Activated T-cell treated with anti-CD3 and anti-CD28 coated beads for 4 hours (primary cell): ENCODE measurements around the gene ZCWPW1.
"Not testable (repeated sequence)": the region's sequence is repeated elsewhere in the genome, so short reads cannot be mapped to it uniquely, and the experiment has no call there.

Experiments used
- DNase-seq: peaks from one replicate; pipeline ENCODE4 v3.0.0-alpha.2; 2020

The ZCWPW1 gene

DNA sequence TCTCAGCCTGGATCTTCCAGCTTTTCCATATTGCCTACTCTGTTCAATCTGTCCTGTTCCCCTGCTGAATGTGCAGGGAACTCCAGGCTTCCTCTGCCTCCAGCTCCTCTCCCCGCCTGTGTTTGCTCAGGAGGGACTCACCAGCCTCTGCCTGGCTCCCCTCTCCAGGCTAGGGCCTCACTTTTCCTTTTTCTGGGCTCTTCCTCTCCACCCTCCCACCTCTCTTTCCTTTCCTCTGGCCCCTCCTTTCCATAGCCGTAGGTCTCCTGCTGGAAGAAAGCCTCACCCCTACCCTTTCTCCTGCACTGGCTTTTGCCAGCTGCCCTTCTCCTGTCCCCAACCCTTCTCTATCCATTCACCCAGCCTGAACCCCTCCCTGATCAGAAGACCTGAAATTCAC, 30.3 kb downstream of the ZCWPW1 start:
- no peak for DNase-seq

- DNase-seq, result no peak
Measured at GRCh38 chr7:100397315-100398081, 31.0 kb downstream of the ZCWPW1 start.

DNA sequence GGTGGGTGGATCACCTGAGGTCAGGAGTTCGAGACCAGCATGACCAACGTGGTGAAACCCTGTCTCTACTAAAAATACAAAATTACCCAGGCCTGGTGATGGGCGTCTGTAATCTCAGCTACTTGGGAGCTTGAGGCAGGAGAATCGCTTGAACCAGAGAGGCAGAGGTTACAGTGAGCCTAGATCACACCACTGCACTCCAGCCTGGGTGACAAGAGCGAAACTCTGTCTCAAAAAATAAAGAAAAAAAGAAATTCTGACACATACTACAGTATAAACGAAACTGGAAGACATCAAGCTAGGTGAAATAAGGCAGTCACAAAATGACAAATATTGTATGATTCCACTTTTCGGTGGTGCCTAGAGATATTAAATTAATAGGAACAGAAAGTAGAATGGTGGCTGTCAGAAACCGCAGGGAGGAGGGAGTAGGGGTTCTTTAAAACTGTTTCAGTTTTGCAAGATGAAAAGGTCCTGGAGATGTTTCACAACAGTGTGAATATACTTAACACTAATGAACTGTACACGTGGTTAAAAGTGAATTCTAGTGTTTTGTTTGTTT, 32.0 kb downstream of the ZCWPW1 start:
- no peak for DNase-seq

- no peak for DNase-seq
Measured at GRCh38 chr7:100394077-100394476, 34.4 kb downstream of the ZCWPW1 start.

- DNase-seq, result no peak
Measured at GRCh38 chr7:100393233-100393905, 35.1 kb downstream of the ZCWPW1 start.

GRCh38 chr7:100390286-100391009, 38.1 kb downstream of the ZCWPW1 start:
- no peak for DNase-seq

DNA sequence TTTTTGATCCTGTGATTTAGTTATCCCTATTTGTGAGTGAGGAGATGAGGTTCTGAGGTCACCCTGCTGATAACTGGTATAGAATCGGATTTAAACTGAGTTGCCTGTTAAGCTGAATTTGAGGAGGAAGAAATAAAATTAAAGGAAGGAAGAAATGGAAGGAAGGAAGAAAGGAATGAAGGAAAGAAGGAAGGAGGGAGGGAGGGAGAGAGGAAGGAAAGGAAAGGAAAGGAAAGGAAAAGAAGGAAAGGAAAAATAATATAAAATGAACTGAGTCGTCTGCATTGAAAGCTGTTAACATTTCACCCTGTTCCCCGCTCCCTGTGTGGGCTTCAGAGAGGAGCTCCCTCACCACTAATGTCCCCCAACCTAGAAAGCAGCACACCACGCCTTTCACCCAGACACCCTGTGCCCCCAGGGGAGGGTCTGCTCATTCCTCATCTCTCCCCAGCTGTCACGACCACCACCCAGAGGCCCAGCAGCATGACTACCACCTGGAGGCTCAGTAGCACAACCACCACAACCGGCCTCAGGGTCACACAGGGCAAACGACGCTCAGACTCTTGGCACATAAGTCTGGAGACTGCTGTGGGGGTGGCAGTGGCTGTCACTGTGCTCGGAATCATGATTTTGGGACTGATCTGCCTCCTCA, 38.9 kb downstream of the ZCWPW1 start:
- no peak for DNase-seq

DNA sequence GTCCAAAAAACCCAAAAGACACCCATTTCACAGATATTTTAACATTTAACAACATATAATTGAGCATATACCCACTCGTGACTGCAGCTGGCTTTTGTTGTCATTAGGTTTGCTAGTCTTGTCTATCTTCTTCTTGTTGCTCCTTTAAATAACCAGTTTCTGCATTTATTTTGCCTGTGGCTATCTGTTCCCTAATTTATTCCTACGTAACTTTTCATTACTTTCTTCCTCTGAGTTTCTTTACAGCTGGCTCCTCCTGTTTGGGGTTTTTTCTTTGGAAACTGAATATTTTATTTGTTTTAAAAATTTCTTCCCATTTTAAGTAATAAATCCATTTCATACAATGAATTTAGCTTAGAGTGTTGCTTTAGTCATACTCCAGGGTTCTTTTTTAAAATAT, 40.8 kb downstream of the ZCWPW1 start:
- DNase-seq, result no peak

GRCh38 chr7:100386940-100387339, 41.6 kb downstream of the ZCWPW1 start:
- no peak for DNase-seq

DNA sequence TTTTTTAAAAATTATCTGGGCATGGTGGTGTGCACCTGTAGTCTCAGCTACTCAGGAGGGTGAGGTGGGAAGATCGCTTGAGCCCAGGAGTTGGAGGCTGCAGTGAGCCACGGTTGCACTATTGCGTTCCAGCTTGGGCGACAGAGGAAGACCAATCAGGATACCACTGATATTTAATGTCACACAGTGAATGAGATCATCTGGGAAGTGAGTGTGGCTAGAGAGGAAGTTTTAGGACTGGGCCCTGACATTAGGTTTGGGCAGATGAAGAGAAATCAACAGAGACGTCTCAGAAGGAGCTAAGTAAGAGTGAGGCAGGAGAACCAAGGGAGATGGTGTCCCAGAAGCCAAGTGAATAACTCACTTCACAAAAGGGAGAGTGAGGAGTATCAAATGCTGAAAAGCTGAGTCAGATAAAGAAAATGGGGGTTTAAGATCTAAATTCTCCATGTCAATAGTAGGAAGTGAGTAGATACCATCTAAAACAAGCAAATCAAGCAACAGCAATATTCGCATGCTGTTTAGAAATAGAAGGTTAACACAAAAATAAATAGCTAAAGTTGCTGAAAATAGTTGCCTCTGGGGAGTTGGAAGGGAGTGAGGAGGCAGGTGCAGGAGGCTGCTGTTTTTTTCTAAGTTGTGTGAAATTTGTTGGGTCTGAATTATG, 43.7 kb downstream of the ZCWPW1 start:
- no peak for DNase-seq

- DNase-seq, result not testable (repeated sequence)
Measured at GRCh38 chr7:100382234-100382853, 46.2 kb downstream of the ZCWPW1 start.

DNA sequence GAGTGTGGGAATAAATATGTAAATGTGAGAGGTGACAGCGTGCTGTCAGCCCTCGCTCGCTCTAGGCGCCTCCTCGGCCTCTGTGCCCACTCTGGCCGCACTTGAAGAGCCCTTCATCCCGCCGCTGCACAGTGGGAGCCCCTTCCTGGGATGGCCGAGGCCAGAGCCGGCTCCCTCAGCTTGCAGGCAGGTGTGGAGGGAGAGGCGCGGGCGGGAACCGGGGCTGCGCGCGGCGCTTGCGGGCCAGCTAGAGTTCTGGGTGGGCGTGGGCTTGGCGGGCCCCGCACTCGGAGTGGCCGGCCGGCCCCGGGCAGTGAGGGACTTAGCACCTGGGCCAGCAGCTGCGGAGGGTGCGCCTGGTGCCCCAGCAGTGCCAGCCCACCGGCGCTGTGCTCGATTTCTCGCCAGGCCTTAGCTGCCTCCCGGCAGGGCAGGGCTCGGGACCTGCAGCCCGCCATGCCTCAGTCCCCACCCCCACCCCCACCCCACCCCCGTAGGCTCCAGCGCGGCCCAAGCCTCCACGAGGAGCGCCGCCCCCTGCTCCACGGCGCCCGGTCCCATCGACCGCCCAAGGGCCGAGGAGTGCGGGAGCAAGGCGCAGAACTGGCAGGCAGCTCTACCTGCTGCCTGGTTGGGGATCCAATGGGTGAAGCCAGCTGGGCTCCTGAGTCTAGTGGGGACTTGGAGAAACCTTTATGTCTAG, 46.8 kb downstream of the ZCWPW1 start:
- not testable (repeated sequence) for DNase-seq

- no peak for DNase-seq
Measured at GRCh38 chr7:100380196-100380595, 48.3 kb downstream of the ZCWPW1 start.

DNA sequence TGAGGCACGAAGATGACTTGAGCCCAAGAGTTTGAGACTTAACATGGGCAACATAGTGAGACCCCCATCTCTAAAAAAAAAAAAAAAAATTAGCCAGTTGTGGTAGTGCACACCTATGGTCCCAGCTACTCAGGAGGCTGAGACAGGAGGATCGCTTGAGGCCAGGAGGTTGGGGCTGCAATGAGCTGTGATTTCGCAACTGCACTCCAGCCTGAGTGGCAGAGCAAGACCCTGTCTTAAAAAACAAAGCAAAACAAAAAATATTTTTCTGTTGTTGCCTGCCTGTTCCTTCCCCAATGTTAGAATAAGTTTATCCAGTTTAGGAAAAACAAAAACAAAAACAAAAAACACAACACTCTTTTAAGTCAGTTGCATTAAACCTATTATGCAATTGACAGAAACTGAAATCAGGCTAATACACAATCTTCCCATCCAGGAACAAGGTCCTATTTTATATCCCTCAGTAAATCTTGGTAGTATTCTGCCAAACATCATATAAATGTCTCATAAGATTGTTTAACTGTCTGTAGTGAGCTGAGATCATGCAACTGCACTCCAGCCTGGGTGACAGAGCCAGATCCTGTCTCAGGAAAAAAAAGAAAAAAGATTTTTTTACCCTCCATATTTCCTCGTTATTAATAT, 50.3 kb downstream of the ZCWPW1 start:
- DNase-seq, result no peak

- DNase-seq, result no peak
Measured at GRCh38 chr7:100376066-100376465, 52.4 kb downstream of the ZCWPW1 start.

DNA sequence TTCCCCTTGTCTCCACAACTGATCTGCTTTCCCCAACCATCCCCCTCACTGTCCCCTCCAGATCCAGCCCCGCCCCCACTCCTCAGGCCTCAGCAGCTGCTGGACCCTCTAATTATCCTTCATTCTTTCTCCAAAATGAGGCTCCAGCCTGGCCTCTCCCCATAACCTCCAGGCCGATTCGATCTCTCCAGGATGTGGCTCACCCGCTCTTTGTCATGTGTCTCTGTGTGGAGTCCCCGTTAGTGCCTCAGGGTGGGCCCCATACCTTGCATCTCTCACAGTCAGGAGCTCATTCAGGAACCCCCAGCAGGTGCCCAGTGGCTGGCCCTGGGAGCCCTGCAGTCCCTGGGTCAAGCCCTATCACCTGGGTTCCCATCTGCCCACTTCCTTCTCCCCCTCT, 53.9 kb downstream of the ZCWPW1 start:
- no peak for DNase-seq

DNA sequence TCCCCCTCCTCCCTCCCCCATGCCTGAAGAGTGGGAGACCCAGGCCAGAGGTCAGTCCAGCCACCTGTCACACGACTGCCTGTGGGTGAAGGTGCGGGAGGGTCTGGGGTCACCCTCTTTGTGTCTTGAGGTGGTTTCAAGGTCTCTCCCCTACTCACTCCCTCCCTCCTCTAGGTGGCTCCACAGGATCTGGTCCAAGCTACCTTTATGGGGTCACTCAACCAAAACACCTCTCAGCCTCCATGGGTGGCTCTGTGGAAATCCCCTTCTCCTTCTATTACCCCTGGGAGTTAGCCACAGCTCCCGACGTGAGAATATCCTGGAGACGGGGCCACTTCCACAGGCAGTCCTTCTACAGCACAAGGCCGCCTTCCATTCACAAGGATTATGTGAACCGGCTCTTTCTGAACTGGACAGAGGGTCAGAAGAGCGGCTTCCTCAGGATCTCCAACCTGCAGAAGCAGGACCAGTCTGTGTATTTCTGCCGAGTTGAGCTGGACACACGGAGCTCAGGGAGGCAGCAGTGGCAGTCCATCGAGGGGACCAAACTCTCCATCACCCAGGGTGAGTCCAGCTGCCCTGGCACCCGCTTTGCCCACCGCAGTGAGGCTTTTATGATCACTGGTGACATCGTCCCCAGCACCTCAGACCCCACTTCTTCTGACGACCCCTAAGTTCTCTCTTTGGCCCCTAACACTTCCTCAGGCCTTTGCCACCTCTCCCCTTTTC, 54.5 kb downstream of the ZCWPW1 start:
- not testable (repeated sequence) for DNase-seq

DNA sequence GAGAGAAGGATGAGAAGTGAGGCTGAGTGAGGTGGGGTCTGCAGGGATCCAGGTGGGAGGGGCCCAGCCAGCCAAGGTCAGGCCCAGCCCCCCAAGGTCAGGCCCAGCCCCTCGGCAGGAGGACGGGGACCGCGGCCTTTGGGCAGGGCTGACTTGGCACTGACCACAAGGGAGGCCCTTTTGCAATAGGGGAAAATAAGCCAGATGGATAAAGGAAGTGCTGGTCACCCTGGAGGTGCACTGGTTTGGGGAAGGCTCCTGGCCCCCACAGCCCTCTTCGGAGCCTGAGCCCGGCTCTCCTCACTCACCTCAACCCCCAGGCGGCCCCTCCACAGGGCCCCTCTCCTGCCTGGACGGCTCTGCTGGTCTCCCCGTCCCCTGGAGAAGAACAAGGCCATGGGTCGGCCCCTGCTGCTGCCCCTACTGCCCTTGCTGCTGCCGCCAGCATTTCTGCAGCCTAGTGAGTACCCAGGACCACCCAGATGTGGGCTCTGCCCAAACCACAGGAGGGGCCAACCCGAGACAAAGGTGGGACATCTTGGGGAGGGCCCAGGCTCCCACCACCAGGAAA, 55.2 kb downstream of the ZCWPW1 start, which contains the start of gene PILRA:
PILRA (plus strand) TSS at position 227 of the 571 bp plus-strand sequence; CDS start at position 397, 170 bp downstream.
- no peak for DNase-seq

DNA sequence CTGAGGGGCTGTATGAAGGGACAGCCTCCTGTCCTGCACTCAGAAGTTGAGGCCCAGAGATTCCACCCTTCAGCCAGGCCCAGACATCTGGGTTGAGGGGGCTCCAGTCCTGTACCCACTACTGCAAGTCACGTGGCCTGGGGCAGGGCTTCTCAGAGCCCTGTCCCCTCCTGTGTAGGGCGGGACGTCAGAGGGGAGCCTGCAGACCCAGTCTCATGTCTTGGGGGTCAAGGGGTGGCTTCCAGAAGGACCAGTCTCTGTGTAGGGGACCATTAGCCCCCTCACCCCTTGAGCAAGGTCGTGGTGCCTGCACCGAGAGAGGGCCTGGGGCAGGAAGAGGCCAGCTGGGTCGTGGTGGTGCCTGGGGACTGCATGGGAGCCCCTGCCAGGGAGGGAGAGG, 55.8 kb downstream of the ZCWPW1 start:
- no peak for DNase-seq

- DNase-seq, result no peak
Measured at GRCh38 chr7:100372256-100372655, 56.2 kb downstream of the ZCWPW1 start.
